Keratinocyte (primary cell): ENCODE data around the gene FAM83E. TPM values are rescaled to one million over a fixed set of nuclear protein-coding genes. Genes with fewer than 3 reads are reported as not detected.

Experiments used
- DNase-seq: peaks from one replicate; pipeline ENCODE4 v3.0.0-alpha.2; 2011; ENCODE audit warnings: low read depth, missing footprints, low spot score
- FAIRE-seq: peaks from 2 replicates; lab custom pipeline; 2011; peaks lifted over from hg19 to GRCh38; lab: Jason Lieb, UNC
- H2AFZ ChIP-seq: 2 replicates; pipeline ENCODE4 v1.6.0; 2012; ENCODE audit warnings: low read length, control low read depth, inconsistent platforms; ENCODE audit not compliant: control insufficient read depth
- H3K27ac ChIP-seq: 2 replicates; pipeline ENCODE4 v1.5.1; 2011; ENCODE audit warnings: low read length; ENCODE audit not compliant: control insufficient read depth, insufficient read depth
- H3K27me3 ChIP-seq: 3 replicates; pipeline ENCODE4 v1.6.0; 2011; ENCODE audit warnings: low read length; ENCODE audit not compliant: control insufficient read depth, insufficient read depth; ENCODE audit errors: extremely low read depth
- H3K36me3 ChIP-seq, 2 experiments: 2 replicates in 1 of 2; 3 replicates in 1 of 2; pipeline ENCODE4 v1.5.1; 2011; ENCODE audit warnings: low read length in 2 of 2, mild to moderate bottlenecking in 1 of 2; ENCODE audit not compliant: control insufficient read depth in 2 of 2, insufficient read depth in 2 of 2; ENCODE audit errors: extremely low read depth in 1 of 2
- H3K4me1 ChIP-seq: 3 replicates; pipeline ENCODE4 v1.5.1; 2011; ENCODE audit warnings: low read length; ENCODE audit not compliant: control insufficient read depth, insufficient read depth; ENCODE audit errors: extremely low read depth
- H3K4me2 ChIP-seq: 3 replicates; pipeline ENCODE4 v1.6.0; 2011; ENCODE audit warnings: low read depth, low read length; ENCODE audit not compliant: control insufficient read depth, insufficient read depth; ENCODE audit errors: extremely low read depth
- H3K4me3 ChIP-seq, 3 experiments: fragments of 200-600 bp in 1 of 3; sonication (generic) in 1 of 3; 2 replicates in 2 of 3; 3 replicates in 1 of 3; pipeline ENCODE4 v1.5.1; 2011 to 2016; ENCODE audit warnings: low read length in 3 of 3, mild to moderate bottlenecking in 3 of 3, control low read depth in 2 of 3, inconsistent platforms in 1 of 3, low read depth in 1 of 3, mixed read lengths in 1 of 3, mixed run types in 1 of 3, moderate library complexity in 1 of 3; ENCODE audit not compliant: control insufficient read depth in 2 of 3, insufficient read depth in 2 of 3; ENCODE audit errors: extremely low read depth in 1 of 3
- H3K79me2 ChIP-seq: 2 replicates; pipeline ENCODE4 v1.6.0; 2012; ENCODE audit warnings: low read length; ENCODE audit not compliant: control insufficient read depth, insufficient read depth
- H3K9ac ChIP-seq: 3 replicates; pipeline ENCODE4 v1.6.0; 2011; ENCODE audit warnings: low read length; ENCODE audit not compliant: control insufficient read depth, insufficient read depth; ENCODE audit errors: extremely low read depth
- H3K9me1 ChIP-seq: 3 replicates; pipeline ENCODE4 v1.6.0; 2011; ENCODE audit warnings: low read length; ENCODE audit not compliant: control insufficient read depth, insufficient read depth; ENCODE audit errors: extremely low read depth
- H3K9me3 ChIP-seq: 2 replicates; pipeline ENCODE4 v1.5.1; 2012; ENCODE audit warnings: low read depth, low read length; ENCODE audit not compliant: control insufficient read depth
- H4K20me1 ChIP-seq: 3 replicates; pipeline ENCODE4 v1.6.0; 2011; ENCODE audit warnings: low read length; ENCODE audit not compliant: control insufficient read depth, insufficient read depth; ENCODE audit errors: extremely low read depth
- CTCF ChIP-seq, 3 experiments: IDR thresholded peaks in 1 of 3; conservative IDR thresholded peaks in 1 of 3; optimal IDR thresholded peaks in 1 of 3; 2 replicates in 2 of 3; 3 replicates in 1 of 3; pipeline versions ENCODE3 to v1.5.1; 2011; ENCODE audit warnings: low read length in 3 of 3, mild to moderate bottlenecking in 3 of 3, moderate library complexity in 2 of 3, control low read depth in 1 of 3, inconsistent platforms in 1 of 3; ENCODE audit not compliant: insufficient read depth in 2 of 3; ENCODE audit errors: extremely low read depth in 1 of 3
- EZH2 ChIP-seq: IDR thresholded peaks from one replicate; pipeline ENCODE4 v1.6.1; 2012; ENCODE audit warnings: inconsistent platforms, mild to moderate bottlenecking, low read length, moderate library complexity
- dilution Hi-C: fragments of 300-500 bp; cut with MboI; formaldehyde crosslinking; loops from one replicate; pipeline ENCODE4 v1.7.0; 2020; ENCODE audit warnings: low sequenced_read_pairs; ENCODE audit not compliant: extremely low pct_ligation_motif_present
- polyA plus RNA-seq, 5 experiments: library from polyadenylated mRNA; depleted of rRNA in 3 of 5; stranded (reverse) in 3 of 5; stranded (forward) in 1 of 5; unstranded in 1 of 5; fragments of >200 nt; gene quantifications; 1 replicate in 1 of 5; 2 replicates in 3 of 5; 3 replicates in 1 of 5; pipeline versions ENCODE4 v1.2.1 to v1.2.3, GENCODE V29; 2011 to 2012; ENCODE audit warnings: missing spikeins in 2 of 5, low read depth in 1 of 5, low replicate concordance in 1 of 5

The FAM83E gene
- polyA plus RNA-seq, 1 donor (not counting 4 experiments of a cell fraction or from before 2014, with no cell fraction given), result 0.17 TPM

DNA sequence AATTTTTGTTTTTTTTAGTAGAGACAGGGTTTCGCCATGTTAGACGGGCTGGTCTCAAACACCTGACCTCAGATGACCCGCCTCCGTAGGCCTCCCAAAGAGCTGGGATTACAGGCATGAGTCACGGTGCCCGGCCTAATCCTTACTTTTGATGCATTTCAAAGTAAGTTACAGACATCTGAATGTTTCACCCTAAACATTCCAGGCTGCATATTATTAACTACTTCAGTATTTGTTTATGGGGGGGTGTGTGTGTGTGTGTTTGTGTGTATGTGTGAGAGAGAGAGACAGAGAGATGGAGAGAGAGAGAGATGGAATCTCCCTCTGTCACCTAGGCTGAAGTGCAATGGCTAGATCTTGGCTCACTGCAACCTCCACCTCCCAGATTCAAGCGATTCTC lies 49.8 kb downstream of the FAM83E start:
- H3K36me3 ChIP-seq, result no peaks in the 10 kb centered on the region
- no peak for FAIRE-seq
- TF ChIP-seq CTCF (optimal IDR thresholded peaks at IDR 0.05 in 1 of 3, IDR thresholded peaks at IDR 0.05 in 1 of 3, conservative IDR thresholded peaks at IDR 0.05 in 1 of 3; ENCODE audit: extremely low read depth in 1 of 3, insufficient read depth in 2 of 3, low read length in 3 of 3) (no peak), EZH2 (no peak)
- no peak overlapping the region for H3K9ac ChIP-seq
- no peaks in the 10 kb centered on the region for H3K27me3 ChIP-seq
- H3K4me2 ChIP-seq, result no peak overlapping the region
- H3K4me1 ChIP-seq, result peaks cover 10% of the 10 kb centered on the region
- no peaks in the 10 kb centered on the region for H3K9me1 ChIP-seq
- H2AFZ ChIP-seq, result no peak overlapping the region
- no peaks in the 10 kb centered on the region for H3K9me3 ChIP-seq
- dilution Hi-C loops, result no loop called here
- no peak overlapping the region for H3K4me3 ChIP-seq
- H3K27ac ChIP-seq, result no peak overlapping the region
- no peaks in the 10 kb centered on the region for H3K79me2 ChIP-seq
- H4K20me1 ChIP-seq, result no peaks in the 10 kb centered on the region
- no peak for DNase-seq

Other genes starting within 250 kb of the FAM83E start
- 84.0 to 183 TPM (median 105 TPM) in 3 replicates for gene KDELR1, start 223.5 kb downstream of the FAM83E start, polyA plus RNA-seq
- 0.01 to 0.14 TPM (median 0.04 TPM) in 3 replicates for gene GRIN2D, start 221.4 kb downstream of the FAM83E start, polyA plus RNA-seq
- gene GRWD1, start 169.1 kb downstream of the FAM83E start, polyA plus RNA-seq, result 23.0 to 35.4 TPM (median 26.1 TPM) in 3 replicates
- gene KCNJ14, start 159.5 kb downstream of the FAM83E start, polyA plus RNA-seq, result 0.34 to 0.46 TPM (median 0.39 TPM) in 3 replicates
- gene CYTH2, start 145.7 kb downstream of the FAM83E start, polyA plus RNA-seq, result 27.0 to 33.5 TPM (median 32.2 TPM) in 3 replicates
- gene LMTK3, start 103.2 kb downstream of the FAM83E start, polyA plus RNA-seq, result 0.51 to 0.76 TPM (median 0.68 TPM) in 3 replicates
- gene SULT2B1, start 62.9 kb downstream of the FAM83E start, polyA plus RNA-seq, result 6.0 to 10.2 TPM (median 8.9 TPM) in 3 replicates
- gene SPACA4, start 8.3 kb downstream of the FAM83E start, polyA plus RNA-seq, result 0.08 TPM in 1 of 3 replicates, not detected in the others
- gene RPL18, start 4.1 kb upstream of the FAM83E start, polyA plus RNA-seq, result 1,010 to 1,534 TPM (median 1,015 TPM) in 3 replicates
- 2.8 to 3.8 TPM (median 3.4 TPM) in 3 replicates for gene SPHK2, start 4.4 kb upstream of the FAM83E start, polyA plus RNA-seq
- gene DBP, start 22.3 kb upstream of the FAM83E start, polyA plus RNA-seq, result 0.79 to 2.0 TPM (median 1.0 TPM) in 3 replicates
- gene CA11, start 31.1 kb upstream of the FAM83E start, polyA plus RNA-seq, result 1.6 to 3.9 TPM (median 1.7 TPM) in 3 replicates
- 0.07 to 0.19 TPM (median 0.07 TPM) in 3 replicates for gene NTN5, start 57.9 kb upstream of the FAM83E start, polyA plus RNA-seq
- 2.3 to 4.0 TPM (median 3.7 TPM) in 3 replicates for gene FUT2, start 80.9 kb upstream of the FAM83E start, polyA plus RNA-seq
- gene MAMSTR, start 104.6 kb upstream of the FAM83E start, polyA plus RNA-seq, result 0.35 to 0.39 TPM (median 0.37 TPM) in 3 replicates
- gene RASIP1, start 125.5 kb upstream of the FAM83E start, polyA plus RNA-seq, result 2.2 to 4.8 TPM (median 2.3 TPM) in 3 replicates
- 0.28 to 0.75 TPM (median 0.63 TPM) in 3 replicates for gene IZUMO1, start 131.8 kb upstream of the FAM83E start, polyA plus RNA-seq
- 3.2 to 5.3 TPM (median 3.7 TPM) in 3 replicates for gene FUT1, start 137.6 kb upstream of the FAM83E start, polyA plus RNA-seq
- not detected in 3 replicates for gene FGF21, start 140.4 kb upstream of the FAM83E start, polyA plus RNA-seq
- gene BCAT2, start 196.0 kb upstream of the FAM83E start, polyA plus RNA-seq, result 19.0 to 27.3 TPM (median 20.4 TPM) in 3 replicates
- gene HSD17B14, start 221.4 kb upstream of the FAM83E start, polyA plus RNA-seq, result 0.92 to 1.2 TPM (median 1.0 TPM) in 3 replicates